Mucosa of stomach (tissue), 1 donor: ENCODE measurements around the gene CEP164.
"Not testable (repeated sequence)": the region's sequence is repeated elsewhere in the genome, so short reads cannot be mapped to it uniquely, and the experiment has no call there.

ENCODE experiments used
- H3K27me3 ChIP-seq: one replicate; pipeline ENCODE4 v1.7.0; 2013; ENCODE audit warnings: mild to moderate bottlenecking, low read length; ENCODE audit not compliant: control insufficient read depth, insufficient read depth
- H3K36me3 ChIP-seq: one replicate; pipeline ENCODE4 v1.7.0; 2013; ENCODE audit warnings: low read length; ENCODE audit not compliant: control insufficient read depth, insufficient read depth
- H3K4me1 ChIP-seq: one replicate; pipeline ENCODE4 v1.7.0; 2013; ENCODE audit warnings: mild to moderate bottlenecking, low read length; ENCODE audit not compliant: control insufficient read depth, insufficient read depth
- H3K4me3 ChIP-seq: one replicate; pipeline ENCODE4 v1.7.0; 2013; ENCODE audit warnings: low read length
- H3K9ac ChIP-seq: one replicate; pipeline ENCODE4 v1.7.0; 2013; ENCODE audit warnings: mild to moderate bottlenecking, low read length, moderate library complexity
- H3K9me3 ChIP-seq: one replicate; pipeline ENCODE4 v1.7.0; 2013; ENCODE audit warnings: mild to moderate bottlenecking, low read length, moderate library complexity; ENCODE audit not compliant: control insufficient read depth
- donor health status: Pancreatic carcinoma.

Gene CEP164

DNA sequence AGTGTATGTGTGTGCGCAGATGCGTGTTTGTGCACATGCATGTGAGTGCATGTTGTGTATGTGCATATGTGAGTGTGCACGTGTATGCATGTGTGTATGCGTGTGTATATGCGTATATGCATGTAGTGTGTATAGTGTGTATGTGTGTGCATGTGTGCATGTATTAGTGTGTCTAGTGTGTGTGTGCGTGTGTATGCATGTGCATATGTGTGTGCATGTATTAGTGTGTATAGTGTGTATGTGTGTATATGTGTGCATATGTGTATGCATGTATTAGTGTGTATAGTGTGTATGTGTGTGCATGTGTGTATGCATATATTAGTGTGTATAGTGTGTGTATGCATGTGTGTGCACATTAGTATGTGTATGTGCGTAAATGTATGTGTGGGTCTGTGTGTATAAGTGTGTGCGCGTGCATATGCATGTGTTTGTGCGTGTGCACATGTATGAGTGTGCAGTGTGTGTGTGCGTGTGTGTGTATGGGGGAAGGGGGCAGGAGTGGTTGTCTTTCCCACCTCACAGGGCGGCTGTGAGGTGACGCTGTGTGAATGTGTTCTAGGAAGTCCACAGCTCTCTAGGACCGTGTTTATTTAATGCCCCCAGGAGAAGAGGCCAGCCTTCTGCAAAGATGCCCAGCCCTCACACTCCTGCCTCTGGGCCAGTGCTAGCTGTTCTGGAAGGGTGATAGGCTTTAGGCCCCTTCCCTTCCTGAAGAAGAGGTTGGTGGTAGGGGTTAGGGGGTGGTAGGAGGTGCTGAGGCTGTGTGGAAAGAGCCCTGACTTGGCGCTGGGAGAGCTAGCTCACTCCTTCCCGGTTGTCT, 114.6 kb downstream of the CEP164 start:
- H3K36me3 ChIP-seq = no peaks in the 10 kb centered on the region
- H3K9ac ChIP-seq = no peak overlapping the region
- H3K27me3 ChIP-seq = peaks cover 29% of the 10 kb centered on the region
- H3K4me1 ChIP-seq = no peaks in the 10 kb centered on the region
- H3K4me3 ChIP-seq = no peak overlapping the region
- no peaks in the 10 kb centered on the region for H3K9me3 ChIP-seq

GRCh38 chr11:117442869-117443239, 115.2 kb downstream of the CEP164 start:
- Histone ChIP-seq H3K27me3 (peaks cover 29% of the 10 kb centered on the region), H3K4me3 (no peak overlapping the region), H3K36me3 (no peaks in the 10 kb centered on the region), H3K9ac (no peak overlapping the region), H3K4me1 (no peaks in the 10 kb centered on the region), H3K9me3 (no peaks in the 10 kb centered on the region)

DNA sequence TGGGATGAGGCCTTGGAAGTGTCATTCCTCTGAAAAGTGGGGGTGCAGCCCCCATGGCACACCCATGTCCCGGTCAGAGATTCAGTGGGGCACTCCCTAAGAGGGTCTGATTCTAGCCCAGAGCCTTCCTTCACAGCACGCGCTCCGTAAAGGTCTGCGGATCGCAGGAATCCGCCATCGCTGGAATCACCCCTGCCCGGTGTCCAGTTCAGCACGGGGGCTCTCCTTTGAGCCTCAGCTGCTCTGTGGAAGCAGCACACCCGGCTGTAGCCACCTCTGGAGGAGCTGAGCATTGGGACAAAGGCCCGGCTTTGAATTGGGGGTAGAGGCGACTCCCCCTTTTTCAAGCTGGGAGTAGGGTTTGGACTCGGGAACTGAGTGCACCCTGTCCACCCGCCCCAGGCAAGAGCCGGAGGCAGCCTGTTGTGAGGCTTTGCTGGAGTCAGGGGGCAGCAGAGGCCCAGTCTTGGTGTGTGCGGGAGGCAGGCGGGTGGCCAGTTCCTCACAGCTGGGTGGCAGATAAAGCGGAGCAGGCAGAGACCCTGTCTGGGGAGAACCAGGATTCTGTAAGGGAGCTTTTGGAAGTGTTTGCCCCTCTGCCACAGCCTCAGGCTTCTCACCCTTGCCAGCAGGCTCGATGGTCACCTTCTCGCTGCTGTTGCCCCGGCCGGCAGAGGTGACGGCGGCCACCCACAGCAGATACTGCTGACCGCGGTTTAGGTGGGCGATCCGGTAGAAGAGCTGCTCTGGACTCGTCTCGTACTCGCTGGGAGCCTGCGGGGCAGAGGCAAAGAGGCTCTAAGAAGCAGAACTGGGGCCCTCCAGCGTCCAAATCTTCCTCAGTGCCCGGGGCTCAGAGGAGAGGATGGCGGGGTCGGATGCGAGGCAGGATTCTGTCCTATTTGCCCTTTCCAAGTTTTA, 115.9 kb downstream of the CEP164 start:
- Histone ChIP-seq H3K4me1 (no peaks in the 10 kb centered on the region), H3K4me3 (no peak overlapping the region), H3K27me3 (peaks cover 29% of the 10 kb centered on the region), H3K9me3 (no peaks in the 10 kb centered on the region), H3K9ac (no peak overlapping the region), H3K36me3 (no peaks in the 10 kb centered on the region)

GRCh38 chr11:117444256-117444655, 116.6 kb downstream of the CEP164 start:
- Histone ChIP-seq H3K4me1 (no peaks in the 10 kb centered on the region), H3K27me3 (peaks cover 29% of the 10 kb centered on the region), H3K9me3 (no peaks in the 10 kb centered on the region), H3K9ac (no peak overlapping the region), H3K4me3 (no peak overlapping the region), H3K36me3 (no peaks in the 10 kb centered on the region)

DNA sequence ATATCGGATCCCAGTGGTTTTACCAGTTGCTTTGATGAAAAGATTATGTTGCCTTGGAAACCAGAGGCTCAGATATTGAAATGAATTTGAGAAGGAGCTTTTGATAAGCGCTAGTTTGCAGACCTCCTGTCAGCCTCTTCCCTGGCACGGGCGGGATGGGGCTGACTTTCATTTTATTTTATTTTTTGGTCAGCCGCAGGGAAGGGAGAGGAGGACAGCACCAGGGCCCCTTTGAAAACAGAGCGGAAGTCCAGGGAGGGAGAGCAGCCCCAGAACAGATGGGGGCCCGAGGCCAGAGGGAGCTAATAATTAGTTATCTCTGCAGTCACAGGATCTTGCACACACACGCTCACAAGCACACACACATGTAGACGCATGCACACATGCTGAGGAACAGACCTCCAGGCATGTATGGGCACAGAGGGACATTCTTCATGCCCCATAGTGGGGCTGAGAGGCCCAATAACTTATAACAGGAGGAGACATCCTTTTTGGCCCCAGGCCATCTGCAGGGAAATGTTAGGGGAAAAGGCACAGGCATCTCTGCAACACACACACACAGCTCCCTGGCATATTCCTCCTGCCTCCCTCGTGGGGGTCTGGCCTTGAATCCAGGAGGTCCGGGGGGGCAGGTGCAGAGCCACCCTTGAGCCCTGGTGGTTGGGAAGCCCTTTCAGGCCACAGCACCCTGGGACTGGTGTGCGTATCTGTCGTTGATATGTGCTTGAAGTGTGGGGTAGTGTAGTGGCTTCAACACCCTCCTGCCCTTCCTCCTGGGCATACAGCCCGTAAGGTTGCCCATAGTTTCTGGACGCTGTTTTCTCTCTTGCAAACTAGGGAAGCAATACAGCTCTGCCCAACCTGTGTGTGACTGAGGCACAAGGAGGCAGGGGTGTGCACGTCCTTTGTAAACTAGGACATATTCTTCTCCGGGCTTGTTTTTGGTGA, 117.3 kb downstream of the CEP164 start:
- H3K36me3 ChIP-seq = no peaks in the 10 kb centered on the region
- H3K4me1 ChIP-seq = no peaks in the 10 kb centered on the region
- H3K9me3 ChIP-seq = no peaks in the 10 kb centered on the region
- no peak overlapping the region for H3K9ac ChIP-seq
- peaks cover 29% of the 10 kb centered on the region for H3K27me3 ChIP-seq
- H3K4me3 ChIP-seq = no peak overlapping the region

- Histone ChIP-seq H3K4me1 (no peaks in the 10 kb centered on the region), H3K27me3 (peaks cover 11% of the 10 kb centered on the region), H3K36me3 (no peaks in the 10 kb centered on the region), H3K9ac (no peak overlapping the region), H3K4me3 (no peak overlapping the region), H3K9me3 (no peaks in the 10 kb centered on the region)
Observed at GRCh38 chr11:117449111-117449693, 121.5 kb downstream of the CEP164 start.

GRCh38 chr11:117453886-117454563, 126.4 kb downstream of the CEP164 start:
- H3K4me3 ChIP-seq = no peak overlapping the region
- no peak overlapping the region for H3K9ac ChIP-seq
- no peaks in the 10 kb centered on the region for H3K36me3 ChIP-seq
- no peaks in the 10 kb centered on the region for H3K9me3 ChIP-seq
- H3K27me3 ChIP-seq = no peaks in the 10 kb centered on the region
- no peaks in the 10 kb centered on the region for H3K4me1 ChIP-seq

- no peaks in the 10 kb centered on the region for H3K27me3 ChIP-seq
- H3K36me3 ChIP-seq = no peaks in the 10 kb centered on the region
- H3K4me1 ChIP-seq = no peaks in the 10 kb centered on the region
- H3K9me3 ChIP-seq = no peaks in the 10 kb centered on the region
- H3K4me3 ChIP-seq = no peak overlapping the region
- H3K9ac ChIP-seq = no peak overlapping the region
Observed at GRCh38 chr11:117454564-117454917, 126.9 kb downstream of the CEP164 start.

DNA sequence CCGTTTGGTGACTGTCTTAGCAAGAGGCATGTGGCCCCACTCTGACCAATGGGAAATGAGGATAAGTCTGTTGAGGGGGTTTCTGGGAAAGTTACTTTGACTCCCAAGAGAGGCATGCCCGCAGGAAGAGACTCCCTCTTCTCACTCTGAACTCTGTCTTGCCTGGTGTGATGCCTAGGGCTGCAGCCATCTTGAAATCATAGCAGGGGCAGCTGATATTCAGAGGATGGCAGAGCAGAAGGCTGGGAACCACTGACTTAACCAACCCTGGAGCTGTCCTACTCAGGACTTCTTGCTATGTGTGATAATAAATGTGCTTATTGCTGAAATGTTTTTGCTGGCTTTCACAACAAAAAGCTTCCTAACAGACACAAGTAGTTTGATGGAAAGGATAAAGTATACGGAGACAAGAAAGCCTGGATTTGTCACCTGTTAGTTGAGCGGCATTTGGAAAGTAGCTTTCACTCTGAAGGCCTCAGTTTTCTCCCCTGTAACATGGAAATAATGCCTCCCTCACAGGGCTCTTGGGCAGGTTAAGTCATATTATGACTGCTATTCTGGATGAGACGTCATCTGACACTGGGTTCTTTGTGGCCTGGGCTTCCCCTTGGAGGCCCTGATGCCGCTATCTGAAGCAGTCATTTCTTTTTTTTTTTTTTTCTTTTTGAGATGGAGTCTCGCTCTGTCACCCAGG, 128.5 kb downstream of the CEP164 start:
- Histone ChIP-seq H3K36me3 (no peaks in the 10 kb centered on the region), H3K27me3 (no peaks in the 10 kb centered on the region), H3K4me1 (no peaks in the 10 kb centered on the region)

DNA sequence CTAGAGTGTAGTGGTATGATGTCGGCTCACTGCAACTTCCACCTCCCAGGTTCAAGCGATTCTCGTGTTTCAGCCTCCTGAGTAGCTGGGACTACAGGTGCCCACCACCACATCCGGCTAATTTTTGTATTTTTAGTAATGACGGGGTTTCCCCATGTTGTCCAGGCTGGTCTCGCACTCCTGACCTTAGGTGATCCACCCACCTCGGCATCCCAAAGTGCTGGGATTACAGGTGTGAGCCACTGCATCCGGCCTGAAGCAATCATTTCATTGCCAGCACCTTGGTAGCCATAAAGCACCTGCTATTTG, 129.0 kb downstream of the CEP164 start:
- not testable (repeated sequence) for H3K9ac ChIP-seq, H3K36me3 ChIP-seq, H3K4me1 ChIP-seq, H3K9me3 ChIP-seq, H3K27me3 ChIP-seq, H3K4me3 ChIP-seq

More for the DNA sequence above, 128.5 kb downstream of the CEP164 start:
- no peak overlapping the region for H3K9ac ChIP-seq
- no peaks in the 10 kb centered on the region for H3K9me3 ChIP-seq
- no peak overlapping the region for H3K4me3 ChIP-seq
